ENCODE measurements around the gene ENTHD1.

GRCh38 chr22:39819429-39819828, 74.1 kb downstream of the ENTHD1 start:
- TF ChIP-seq CTCF (conservative IDR thresholded peaks at IDR 0.05; ENCODE audit: low read length) (no peak), EZH2phosphoT487 (IDR thresholded peaks at IDR 0.05; ENCODE audit: borderline replicate concordance, low read depth, low read length) (no peak)
